Gastroesophageal sphincter (tissue), 3 donors: Measurements from ENCODE around the gene IL4I1.

ENCODE experiments used
- EP300 ChIP-seq: sonication (generic); formaldehyde crosslinking; IDR thresholded peaks from one replicate; pipeline ENCODE4 v1.6.1; 2017; ENCODE audit warnings: antibody characterized with exemption, mild to moderate bottlenecking
- TF ChIP-seq, protein P1 (sequence below), 4 experiments: fragments of 200-600 bp in 2 of 4; fragments of 450-650 bp in 2 of 4; sonication (generic) in 1 of 4; IDR thresholded peaks; one replicate each; pipeline ENCODE4 v1.5.1; 2017 to 2019; ENCODE audit warnings: antibody characterized with exemption in 4 of 4, mild to moderate bottlenecking in 2 of 4, moderate library complexity in 2 of 4

GRCh38 chr19:49850487-49851342 is 46.0 kb downstream of the IL4I1 start, which contains the start of gene PTOV1:
- TF ChIP-seq EP300 = no peak
- TF ChIP-seq, protein P1, sequence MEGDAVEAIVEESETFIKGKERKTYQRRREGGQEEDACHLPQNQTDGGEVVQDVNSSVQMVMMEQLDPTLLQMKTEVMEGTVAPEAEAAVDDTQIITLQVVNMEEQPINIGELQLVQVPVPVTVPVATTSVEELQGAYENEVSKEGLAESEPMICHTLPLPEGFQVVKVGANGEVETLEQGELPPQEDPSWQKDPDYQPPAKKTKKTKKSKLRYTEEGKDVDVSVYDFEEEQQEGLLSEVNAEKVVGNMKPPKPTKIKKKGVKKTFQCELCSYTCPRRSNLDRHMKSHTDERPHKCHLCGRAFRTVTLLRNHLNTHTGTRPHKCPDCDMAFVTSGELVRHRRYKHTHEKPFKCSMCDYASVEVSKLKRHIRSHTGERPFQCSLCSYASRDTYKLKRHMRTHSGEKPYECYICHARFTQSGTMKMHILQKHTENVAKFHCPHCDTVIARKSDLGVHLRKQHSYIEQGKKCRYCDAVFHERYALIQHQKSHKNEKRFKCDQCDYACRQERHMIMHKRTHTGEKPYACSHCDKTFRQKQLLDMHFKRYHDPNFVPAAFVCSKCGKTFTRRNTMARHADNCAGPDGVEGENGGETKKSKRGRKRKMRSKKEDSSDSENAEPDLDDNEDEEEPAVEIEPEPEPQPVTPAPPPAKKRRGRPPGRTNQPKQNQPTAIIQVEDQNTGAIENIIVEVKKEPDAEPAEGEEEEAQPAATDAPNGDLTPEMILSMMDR (IDR thresholded peaks at IDR 0.05) = peak in 1 of 4 experiments; percentile 23
